IgD-negative memory B cell (primary cell): ENCODE measurements around the gene TOX4. TPM values are rescaled to one million over a fixed set of nuclear protein-coding genes. Genes with fewer than 3 reads are reported as not detected.
A peak's percentile ranks its signal among the peaks of the same experiment; 100 is the strongest.
"Not testable (repeated sequence)": the region's sequence is repeated elsewhere in the genome, so short reads cannot be mapped to it uniquely, and the experiment has no call there.

Experiments used
- H3K27ac Mint-ChIP-seq, 3 donors: one replicate each; pipeline ENCODE4 v1.8.0; 2020 to 2022; ENCODE audit warnings: mild to moderate bottlenecking in 3 of 3, mixed read lengths in 3 of 3, moderate library complexity in 1 of 3
- H3K27me3 Mint-ChIP-seq: one replicate; pipeline ENCODE4 v1.8.0; 2021; ENCODE audit warnings: mixed read lengths
- H3K36me3 Mint-ChIP-seq: one replicate; pipeline ENCODE4 v1.8.0; 2020; ENCODE audit warnings: mild to moderate bottlenecking, mixed read lengths
- H3K4me1 Mint-ChIP-seq, 3 donors: one replicate each; pipeline ENCODE4 v1.8.0; 2020 to 2022; ENCODE audit warnings: mixed read lengths in 3 of 3, mild to moderate bottlenecking in 1 of 3
- H3K4me3 Mint-ChIP-seq, 4 donors: one replicate each; pipeline ENCODE4 v1.8.0; 2020 to 2022; ENCODE audit warnings: mild to moderate bottlenecking in 4 of 4, mixed read lengths in 4 of 4, moderate library complexity in 3 of 4
- H3K9me3 Mint-ChIP-seq, 3 donors: one replicate each; pipeline ENCODE4 v1.8.0; 2020 to 2021; ENCODE audit warnings: mixed read lengths in 3 of 3, mild to moderate bottlenecking in 1 of 3
- polyA plus RNA-seq: library from polyadenylated mRNA; unstranded; fragments of 300-500 nt; fragmentation: Illumina TruSeq; gene quantifications from one replicate; pipeline ENCODE4 v1.2.3, GENCODE V29; 2021

Gene TOX4
- polyA plus RNA-seq, 1 donor from 2014 or later, result 91.0 TPM

DNA sequence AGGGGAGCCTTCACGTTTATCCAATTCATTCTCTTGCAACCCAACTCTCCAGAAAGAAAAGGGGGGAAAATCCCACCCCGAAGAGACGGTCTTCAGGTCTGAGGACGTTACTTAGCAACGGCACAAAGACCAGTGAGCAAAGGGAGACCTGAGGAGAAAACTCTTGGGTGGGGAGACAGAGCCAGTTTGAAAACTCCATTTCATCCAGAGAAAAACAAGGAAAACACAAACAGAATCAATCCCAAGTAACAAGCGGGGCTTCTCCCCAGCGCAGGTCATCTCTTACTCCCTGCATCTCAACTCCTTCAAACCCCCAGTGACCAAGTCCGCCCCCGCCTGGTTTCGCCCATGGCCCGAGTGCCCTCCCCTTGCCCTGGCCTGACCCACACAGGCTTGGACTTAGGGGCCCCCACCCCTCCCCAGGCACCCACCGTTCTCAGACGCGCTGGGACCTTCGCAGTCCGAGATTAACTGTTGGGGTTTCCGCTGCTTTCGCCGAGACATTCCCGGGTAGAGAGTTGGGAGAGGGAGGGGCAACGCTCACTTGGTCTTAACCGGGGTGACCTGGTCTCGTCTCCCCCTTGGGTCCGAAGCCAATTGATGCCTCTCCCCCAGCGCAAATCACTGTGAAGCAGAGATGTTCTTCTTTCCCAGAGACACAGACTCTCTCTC is 59.6 kb downstream of the TOX4 start:
- H3K27ac Mint-ChIP-seq, result peak overlapping the region in 1 of 3 donors; percentile 88
- peaks cover 4 to 7% (median 6%) of the 10 kb centered on the region in 3 donors for H3K4me1 Mint-ChIP-seq
- H3K4me3 Mint-ChIP-seq, result peak overlapping the region in 2 of 4 donors; percentile 48 to 83

GRCh38 chr14:21537090-21537424 is 60.1 kb downstream of the TOX4 start:
- peaks cover 49% of the 10 kb centered on the region for H3K27me3 Mint-ChIP-seq

More for the DNA sequence above, 59.6 kb downstream of the TOX4 start:
- Mint-ChIP-seq H3K36me3 (no peaks in the 10 kb centered on the region), H3K27me3 (peaks cover 49% of the 10 kb centered on the region), H3K9me3 (no peaks in the 10 kb centered on the region)

DNA sequence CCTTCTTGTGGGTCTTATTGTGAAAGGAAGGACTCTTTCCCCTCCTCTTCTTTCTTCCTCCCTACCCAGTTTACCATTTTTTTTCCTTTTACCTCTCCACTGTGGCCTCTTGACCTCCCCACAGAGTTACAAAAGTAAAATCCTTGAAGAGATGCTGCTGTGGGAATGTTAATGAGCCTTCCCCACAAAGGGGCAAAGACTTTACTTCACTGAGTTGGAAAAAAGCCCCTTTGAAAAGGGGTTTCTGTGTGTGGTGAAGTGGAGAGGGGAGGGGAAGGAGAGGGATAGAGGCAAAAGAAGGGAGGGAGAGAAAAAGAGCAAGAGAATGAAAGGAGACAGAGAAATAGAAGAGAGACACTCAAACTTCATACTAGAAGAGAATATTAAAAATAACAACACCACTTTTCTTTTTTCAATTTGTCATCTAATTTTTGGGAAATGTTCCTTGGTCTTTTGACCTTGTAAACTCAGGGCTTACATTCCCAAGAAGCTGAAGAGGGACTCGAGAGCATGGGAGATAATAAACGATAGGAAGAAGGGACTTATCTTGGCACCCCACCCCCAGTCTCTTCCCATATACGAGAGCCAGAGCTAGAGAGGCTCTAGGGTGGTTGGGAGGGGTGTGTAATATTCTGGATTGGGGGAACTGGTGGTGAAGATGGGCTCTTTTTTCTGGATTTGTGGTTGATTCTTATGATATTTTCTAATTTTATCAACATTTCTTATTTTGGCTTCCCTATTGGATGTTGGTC is 62.4 kb downstream of the TOX4 start:
- Mint-ChIP-seq H3K27ac (no peak overlapping the region), H3K27me3 (peaks cover 40% of the 10 kb centered on the region), H3K4me1 (peaks cover 4 to 9% (median 6%) of the 10 kb centered on the region in 3 donors), H3K4me3 (no peak overlapping the region), H3K9me3 (no peaks in the 10 kb centered on the region), H3K36me3 (no peaks in the 10 kb centered on the region)

More at GRCh38 chr14:21537090-21537424, 60.1 kb downstream of the TOX4 start:
- Mint-ChIP-seq H3K27ac (no peak overlapping the region), H3K4me1 (peaks cover 4 to 7% (median 6%) of the 10 kb centered on the region in 3 donors), H3K36me3 (no peaks in the 10 kb centered on the region), H3K9me3 (no peaks in the 10 kb centered on the region), H3K4me3 (peak overlapping the region in 2 of 4 donors; percentile 38 to 48)

DNA sequence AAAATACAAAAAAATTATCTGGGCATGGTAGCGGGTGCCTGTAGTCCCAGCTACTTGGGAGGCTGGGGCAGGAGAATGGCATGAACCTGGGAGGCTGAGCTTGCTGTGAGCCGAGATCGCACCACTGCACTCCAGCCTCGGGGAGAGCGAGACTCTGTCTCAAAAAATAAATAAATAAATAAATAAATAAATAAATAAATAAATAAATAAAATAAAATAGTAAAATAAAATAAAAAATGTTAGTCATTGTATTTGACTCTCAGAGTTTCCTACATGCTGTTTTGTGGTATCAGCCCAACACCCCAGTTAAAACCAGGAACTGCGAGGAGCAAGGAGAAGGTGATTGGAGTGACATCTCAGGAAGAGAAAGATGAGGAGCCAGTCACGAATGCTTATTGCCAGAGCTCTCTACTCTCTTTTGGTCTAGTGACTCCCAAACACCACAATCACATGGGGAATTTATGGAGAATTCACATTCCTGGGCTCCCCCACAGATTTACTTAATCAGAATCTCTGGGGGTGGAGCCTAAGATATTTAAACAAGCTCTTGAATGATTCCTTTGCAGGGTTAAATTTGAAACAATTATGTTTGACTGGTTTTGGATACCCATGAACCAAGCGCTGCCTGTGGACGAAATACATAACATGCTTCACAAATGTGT is 64.5 kb downstream of the TOX4 start:
- Mint-ChIP-seq H3K27me3 (peaks cover 25% of the 10 kb centered on the region), H3K9me3 (no peaks in the 10 kb centered on the region), H3K27ac (no peak overlapping the region), H3K36me3 (no peaks in the 10 kb centered on the region), H3K4me1 (peaks cover 4 to 6% (median 6%) of the 10 kb centered on the region in 3 donors), H3K4me3 (no peak overlapping the region)

DNA sequence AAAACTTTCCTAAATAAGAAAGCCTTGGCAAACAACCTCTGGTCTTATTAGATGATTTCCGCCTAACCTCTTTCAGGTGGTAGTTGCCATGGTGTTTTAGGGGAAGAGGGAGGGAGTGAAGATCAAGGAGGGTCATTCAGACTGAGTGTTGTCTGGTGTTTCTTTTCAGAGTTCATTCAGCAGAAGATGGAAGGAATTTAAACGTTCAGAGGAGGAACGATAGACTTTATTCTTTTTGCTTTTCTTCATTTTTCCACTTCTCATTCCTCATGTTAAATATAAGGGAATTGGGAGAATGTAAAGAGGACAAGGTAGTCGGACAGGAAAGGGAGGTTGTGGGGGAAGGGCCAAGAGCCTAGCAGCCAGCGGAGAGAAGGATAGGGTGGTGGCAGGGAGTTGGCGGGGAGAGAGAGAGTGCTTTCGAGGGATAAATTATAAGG is 66.5 kb downstream of the TOX4 start:
- Mint-ChIP-seq H3K27ac (no peak overlapping the region), H3K4me1 (peaks cover 0 to 1% (median 0%) of the 10 kb centered on the region in 3 donors), H3K9me3 (no peaks in the 10 kb centered on the region), H3K4me3 (no peak overlapping the region), H3K36me3 (no peaks in the 10 kb centered on the region), H3K27me3 (peaks cover 13% of the 10 kb centered on the region)

- Mint-ChIP-seq H3K27ac (no peak overlapping the region), H3K4me3 (no peak overlapping the region), H3K36me3 (no peaks in the 10 kb centered on the region), H3K4me1 (peaks cover 0 to 1% (median 0%) of the 10 kb centered on the region in 3 donors), H3K27me3 (peaks cover 9% of the 10 kb centered on the region), H3K9me3 (no peaks in the 10 kb centered on the region)
Measured at GRCh38 chr14:21543963-21544362, 67.0 kb downstream of the TOX4 start.

- H3K4me3 Mint-ChIP-seq, H3K4me1 Mint-ChIP-seq, H3K9me3 Mint-ChIP-seq, H3K27me3 Mint-ChIP-seq, H3K36me3 Mint-ChIP-seq: not testable (repeated sequence)
- H3K27ac Mint-ChIP-seq, result peak overlapping the region in 1 of 3 donors; percentile 57
Measured at GRCh38 chr14:21544588-21544987, 67.6 kb downstream of the TOX4 start.

Other genes with a start within 250 kb of the TOX4 start
- 741 TPM for gene HNRNPC, start 207.8 kb upstream of the TOX4 start, polyA plus RNA-seq
- gene RPGRIP1, start 197.1 kb upstream of the TOX4 start, polyA plus RNA-seq, result 0.14 TPM
- 66.7 TPM for gene SUPT16H, start 93.2 kb upstream of the TOX4 start, polyA plus RNA-seq
- 44.4 TPM for gene CHD8, start 21.1 kb upstream of the TOX4 start, polyA plus RNA-seq
- gene RAB2B, start 236 bp upstream of the TOX4 start, polyA plus RNA-seq, result 8.2 TPM
- gene METTL3, start 34.1 kb downstream of the TOX4 start, polyA plus RNA-seq, result 20.6 TPM
- 0.34 TPM for gene SALL2, start 49.2 kb downstream of the TOX4 start, polyA plus RNA-seq
- not detected for gene OR10G3, start 102.9 kb downstream of the TOX4 start, polyA plus RNA-seq
- gene OR10G2, start 157.7 kb downstream of the TOX4 start, polyA plus RNA-seq, result not detected
- not detected for gene OR4E2, start 176.6 kb downstream of the TOX4 start, polyA plus RNA-seq
- gene OR4E1, start 196.6 kb downstream of the TOX4 start, polyA plus RNA-seq, result not detected